Colonic mucosa (tissue), 4 donors: ENCODE results near the gene ADGRB2. TPM values are rescaled to one million over a fixed set of nuclear protein-coding genes. Genes with fewer than 3 reads are reported as not detected.

ENCODE experiments used
- DNase-seq: peaks from one replicate; pipeline ENCODE4 v3.0.0-alpha.2; 2020
- H3K27ac ChIP-seq: fragments of 200-600 bp; one replicate; pipeline ENCODE4 v1.8.0; 2021
- H3K27me3 ChIP-seq: fragments of 200-600 bp; one replicate; pipeline ENCODE4 v1.8.0; 2021
- H3K36me3 ChIP-seq: fragments of 200-600 bp; one replicate; pipeline ENCODE4 v1.8.0; 2021
- H3K4me1 ChIP-seq: fragments of 200-600 bp; one replicate; pipeline ENCODE4 v1.8.0; 2021; ENCODE audit warnings: mild to moderate bottlenecking
- H3K4me3 ChIP-seq: fragments of 200-600 bp; one replicate; pipeline ENCODE4 v1.8.0; 2021
- H3K9ac ChIP-seq, 2 donors: one replicate each; pipeline ENCODE4 v1.7.0; 2013; ENCODE audit warnings: control low read depth in 2 of 2, low read depth in 2 of 2, low read length in 2 of 2
- H3K9me3 ChIP-seq: fragments of 200-600 bp; one replicate; pipeline ENCODE4 v1.8.0; 2021
- CTCF ChIP-seq: fragments of 200-600 bp; IDR thresholded peaks from one replicate; pipeline ENCODE4 v1.8.0; 2022; ENCODE audit warnings: antibody characterized with exemption, mild to moderate bottlenecking
- intact Hi-C: fragments of 100-400 bp; cut with DNase I; formaldehyde crosslinking; loops from one replicate; pipeline ENCODE4 v1.14.1; 2022
- total RNA-seq, 2 donors: library from RNA; stranded (reverse); fragmentation: NEBNext Ultra II Directional in 1 of 2; extraction: Animal tissue kit (Norgen Biotek cat#: 25700) in 1 of 2; gene quantifications; one replicate each; pipeline ENCODE4 v1.2.1, GENCODE V29; 2021
- donor health status: healthy.
- donor health status: DM: no; HTN: no; CAD: no.
- donor health status: DM: no; HTN: no; CAD: no.

The ADGRB2 gene
- total RNA-seq, 2 donors from 2014 or later: 0.59 to 1.6 TPM

DNA sequence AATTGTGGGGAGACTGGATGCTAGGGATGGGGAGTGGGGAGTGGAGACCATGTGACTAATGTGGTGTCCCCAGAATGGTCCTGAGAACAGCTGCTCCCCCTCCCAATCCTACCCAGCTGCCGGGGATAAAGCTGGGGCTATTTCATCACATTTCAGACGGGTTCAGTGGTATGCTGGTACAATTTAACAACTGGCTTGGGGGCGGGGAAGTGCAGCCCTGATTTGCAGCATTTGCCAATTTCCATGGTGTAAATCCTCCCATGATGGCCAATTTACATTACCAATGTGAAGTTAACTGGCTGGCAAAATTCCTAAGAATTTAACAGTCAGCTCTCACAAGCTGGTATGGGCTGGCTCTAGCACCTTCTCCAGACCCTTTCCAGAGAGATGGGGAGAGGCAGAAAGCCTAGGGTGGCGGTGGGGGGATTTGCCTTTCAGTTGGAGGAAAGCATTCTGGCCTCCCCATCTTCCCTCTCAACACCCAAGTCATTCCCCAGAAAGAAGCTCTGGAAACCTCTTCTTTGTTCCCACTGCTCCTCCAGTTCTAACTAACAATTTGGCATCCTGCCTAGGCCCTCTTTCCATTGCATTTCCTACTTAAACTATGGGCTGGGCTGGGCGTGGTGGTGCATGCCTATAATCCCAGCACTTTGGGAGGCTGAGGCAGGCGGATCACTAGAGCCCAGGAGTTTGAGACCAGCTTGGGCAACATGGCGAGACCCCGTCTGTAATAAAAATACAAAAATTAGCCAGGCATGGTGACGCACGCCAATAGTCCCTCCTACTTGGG is 11.3 kb upstream of the ADGRB2 start:
- Histone ChIP-seq H3K9me3 (no peaks in the 10 kb centered on the region), H3K27ac (no peak overlapping the region), H3K9ac (no peak overlapping the region), H3K27me3 (peaks cover 33% of the 10 kb centered on the region), H3K4me3 (no peak overlapping the region), H3K36me3 (no peaks in the 10 kb centered on the region), H3K4me1 (peaks cover 8% of the 10 kb centered on the region)
- no peak for DNase-seq
- intact Hi-C loops: no loop called here
- no peak for TF ChIP-seq CTCF

DNA sequence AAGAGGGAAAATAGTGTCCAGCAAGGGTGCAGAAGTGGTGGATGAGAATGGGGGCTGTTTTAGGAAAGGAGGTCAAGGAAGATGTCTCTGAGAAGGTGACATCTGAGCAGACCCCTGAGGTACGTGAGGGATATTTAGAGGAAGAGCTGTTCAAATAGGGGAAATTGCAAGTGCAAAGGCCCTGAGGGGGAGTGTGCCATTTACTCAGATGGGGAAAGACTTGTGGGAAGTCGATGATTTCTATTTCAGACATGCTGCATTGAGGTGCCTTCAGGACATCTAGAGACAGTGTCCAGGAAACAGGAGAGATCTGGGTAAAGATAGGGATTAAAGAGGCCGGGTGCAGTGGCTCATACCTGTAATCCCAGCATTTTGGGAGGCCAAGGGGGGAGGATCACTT is 10.4 kb upstream of the ADGRB2 start:
- peaks cover 8% of the 10 kb centered on the region for H3K4me1 ChIP-seq
- no peak overlapping the region for H3K27ac ChIP-seq
- no peak for DNase-seq
- H3K36me3 ChIP-seq: no peaks in the 10 kb centered on the region
- intact Hi-C loops: no loop called here
- H3K4me3 ChIP-seq: no peak overlapping the region
- H3K9ac ChIP-seq: no peak overlapping the region
- H3K9me3 ChIP-seq: no peaks in the 10 kb centered on the region
- peaks cover 33% of the 10 kb centered on the region for H3K27me3 ChIP-seq
- no peak for TF ChIP-seq CTCF

DNA sequence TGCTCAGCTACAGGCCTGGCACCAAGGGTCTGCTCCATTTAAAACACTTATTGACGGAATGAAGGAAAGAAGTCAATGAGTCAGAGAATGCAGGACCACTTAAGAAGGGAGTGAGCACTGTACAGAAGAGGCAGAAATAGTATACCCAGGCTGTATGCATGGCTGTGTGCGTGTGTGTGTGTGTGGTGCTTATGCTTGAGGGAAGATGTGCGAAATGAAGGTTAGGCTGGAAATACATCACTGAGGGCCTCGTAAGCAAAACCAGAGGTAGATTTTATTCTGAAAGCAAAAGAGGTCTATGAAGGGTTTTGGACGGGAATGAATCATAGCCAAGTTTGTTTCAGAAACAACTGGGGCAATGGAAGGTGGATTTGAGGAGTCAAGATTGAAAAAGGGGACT is 9.7 kb upstream of the ADGRB2 start:
- no peak for TF ChIP-seq CTCF
- DNase-seq: no peak
- Histone ChIP-seq H3K4me3 (no peak overlapping the region), H3K9ac (no peak overlapping the region), H3K27ac (no peak overlapping the region), H3K4me1 (peaks cover 8% of the 10 kb centered on the region), H3K36me3 (no peaks in the 10 kb centered on the region), H3K9me3 (no peaks in the 10 kb centered on the region), H3K27me3 (peaks cover 33% of the 10 kb centered on the region)
- intact Hi-C loops: no loop called here

GRCh38 chr1:31772669-31773248 is 8.6 kb upstream of the ADGRB2 start:
- Histone ChIP-seq H3K4me3 (no peak overlapping the region), H3K27me3 (peaks cover 33% of the 10 kb centered on the region)
- intact Hi-C loops: no loop called here

More at GRCh38 chr1:31772669-31773248, 8.6 kb upstream of the ADGRB2 start:
- Histone ChIP-seq H3K9me3 (no peaks in the 10 kb centered on the region), H3K27ac (no peak overlapping the region), H3K9ac (no peak overlapping the region), H3K36me3 (no peaks in the 10 kb centered on the region), H3K4me1 (peaks cover 8% of the 10 kb centered on the region)
- TF ChIP-seq CTCF: no peak
- no peak for DNase-seq
